HepG2 (cell line): ENCODE measurements around the gene CORO1C. TPM values are rescaled to one million over a fixed set of nuclear protein-coding genes. Genes with fewer than 3 reads are reported as not detected.

ENCODE experiments used
- IKZF5 ChIP-seq: IDR thresholded peaks from 2 replicates; pipeline ENCODE4 v1.6.1; 2018; ENCODE audit warnings: missing genetic modification reagents, mild to moderate bottlenecking, missing compliant biosample characterization
- MLLT10 ChIP-seq: sonication (generic); formaldehyde crosslinking; IDR thresholded peaks from 2 replicates; pipeline ENCODE4 v1.4.0; 2020; ENCODE audit warnings: missing genetic modification reagents
- NONO ChIP-seq, 2 experiments: fragments of 450-650 bp in 1 of 2; sonication (generic) in 1 of 2; formaldehyde crosslinking in 1 of 2; IDR thresholded peaks in 1 of 2; conservative IDR thresholded peaks in 1 of 2; 2 replicates each; pipeline versions ENCODE4 v1.6.1 to v1.8.0; 2017 to 2022; ENCODE audit warnings: mild to moderate bottlenecking in 1 of 2, missing genetic modification reagents in 1 of 2, moderate library complexity in 1 of 2
- REXO4 ChIP-seq: sonication (generic); formaldehyde crosslinking; IDR thresholded peaks from 2 replicates; pipeline ENCODE4 v1.8.0; 2022; ENCODE audit warnings: missing genetic modification reagents, mild to moderate bottlenecking, borderline replicate concordance
- SALL2 ChIP-seq: sonication (generic); formaldehyde crosslinking; IDR thresholded peaks from 2 replicates; pipeline ENCODE4 v1.8.1; 2023; ENCODE audit warnings: mild to moderate bottlenecking, missing genetic modification reagents, inconsistent platforms
- SIX1 ChIP-seq: sonication (generic); formaldehyde crosslinking; IDR thresholded peaks from 2 replicates; pipeline ENCODE4 v1.4.0; 2020; ENCODE audit warnings: missing genetic modification reagents, borderline replicate concordance
- U2AF1 ChIP-seq: fragments of 200-400 bp; formaldehyde crosslinking; optimal IDR thresholded peaks from 2 replicates; pipeline ENCODE3; 2017; ENCODE audit warnings: mild to moderate bottlenecking, low read depth, low read length
- ZNF44 ChIP-seq: sonication (generic); formaldehyde crosslinking; IDR thresholded peaks from 2 replicates; pipeline ENCODE4 v1.5.1; 2020; ENCODE audit warnings: mild to moderate bottlenecking, missing genetic modification reagents
- ZNF460 ChIP-seq: sonication (generic); formaldehyde crosslinking; IDR thresholded peaks from 2 replicates; pipeline ENCODE4 v1.5.1; 2020; ENCODE audit warnings: missing genetic modification reagents, mild to moderate bottlenecking, borderline replicate concordance
- ZNF512B ChIP-seq: sonication (generic); formaldehyde crosslinking; IDR thresholded peaks from 2 replicates; pipeline ENCODE4 v1.5.1; 2020; ENCODE audit warnings: missing genetic modification reagents, mild to moderate bottlenecking, borderline replicate concordance
- ZNF710 ChIP-seq: sonication (generic); formaldehyde crosslinking; IDR thresholded peaks from 2 replicates; pipeline ENCODE4 v1.5.0; 2020; ENCODE audit warnings: mild to moderate bottlenecking, missing genetic modification reagents, borderline replicate concordance
- ZSCAN21 ChIP-seq: sonication (generic); formaldehyde crosslinking; IDR thresholded peaks from 2 replicates; pipeline ENCODE4 v1.8.0; 2022; ENCODE audit warnings: mild to moderate bottlenecking, missing genetic modification reagents, moderate library complexity, borderline replicate concordance
- polyA plus RNA-seq, 8 experiments: library from polyadenylated mRNA; depleted of rRNA in 3 of 8; stranded (reverse) in 7 of 8; unstranded in 1 of 8; fragments of >200 nt; fragmentation: Illumina TruSeq in 4 of 8; extraction: Trizol in 4 of 8; gene quantifications; 2 replicates each; pipeline versions ENCODE4 v1.2.1 to v1.2.3, GENCODE V29; 2011 to 2016; ENCODE audit warnings: low read depth in 4 of 8, missing spikeins in 1 of 8, mixed read lengths in 1 of 8; ENCODE audit not compliant: insufficient read depth in 1 of 8
- total RNA-seq, 5 experiments: library from RNA; depleted of rRNA; stranded (reverse); fragments of >200 nt; fragmentation: Illumina TruSeq; extraction: Trizol; gene quantifications; 2 replicates each; pipeline ENCODE4 v1.2.3, GENCODE V29; 2016; ENCODE audit warnings: low read depth in 1 of 5

The CORO1C gene
- total and polyA plus RNA-seq, 2 of the 13 experiments (the other 11 are each of a cell fraction or from before 2014, with no cell fraction given) = 73.7 to 131 TPM

DNA sequence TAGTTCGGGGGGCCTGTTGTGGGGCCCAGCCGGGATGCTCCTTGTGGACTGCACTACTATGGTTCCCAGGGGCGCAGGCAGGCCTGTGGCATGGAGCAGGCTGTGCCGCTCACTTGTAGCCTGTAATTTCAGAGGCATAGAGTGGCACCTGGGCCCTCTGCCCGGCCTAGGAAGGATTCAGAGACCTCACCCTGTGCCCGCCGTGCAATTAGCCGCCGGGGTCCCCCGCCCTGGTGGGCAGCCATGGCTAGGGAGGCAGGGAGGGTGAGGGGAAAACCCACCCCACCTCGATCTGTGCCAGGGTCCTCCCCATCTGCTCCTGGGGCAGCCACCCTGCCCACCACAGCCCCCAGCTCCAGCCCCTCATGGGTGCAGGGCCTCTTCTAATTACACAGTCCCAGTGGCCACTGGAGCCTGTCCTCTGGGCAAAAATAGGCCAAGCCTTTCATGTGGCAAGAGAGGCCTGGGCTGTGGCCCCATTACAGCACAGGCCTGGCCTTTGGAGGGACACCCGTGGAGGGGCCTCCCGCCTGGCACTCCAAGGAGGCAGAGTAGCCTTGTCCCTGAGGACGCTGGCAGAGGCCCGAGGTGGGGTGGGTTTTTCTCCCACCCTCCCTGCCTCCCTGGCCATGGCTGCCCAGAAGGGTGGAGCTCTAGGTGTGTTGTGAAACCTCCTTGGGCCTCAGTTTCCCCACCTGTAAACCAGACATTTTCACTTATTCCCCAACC, 128.2 kb downstream of the CORO1C start (continued):
- TF ChIP-seq U2AF1 = no peak
- TF ChIP-seq ZNF512B (CRISPR knock-in tag) = no peak
- no peak for TF ChIP-seq IKZF5 (CRISPR knock-in tag)
- no peak for TF ChIP-seq ZNF710 (CRISPR knock-in tag)
- no peak for TF ChIP-seq SALL2 (CRISPR knock-in tag)
- TF ChIP-seq ZNF460 (CRISPR knock-in tag) = no peak
- TF ChIP-seq MLLT10 (CRISPR knock-in tag) = no peak
- no peak for TF ChIP-seq ZNF44 (CRISPR knock-in tag)
- TF ChIP-seq ZSCAN21 (CRISPR knock-in tag) = no peak
- no peak for TF ChIP-seq REXO4 (CRISPR knock-in tag)
- no peak for TF ChIP-seq SIX1 (CRISPR knock-in tag)
- no peak for TF ChIP-seq NONO (IDR thresholded peaks at IDR 0.05)
- TF ChIP-seq NONO (CRISPR knock-in tag; conservative IDR thresholded peaks at IDR 0.05) = no peak
